T-helper 9 cell (primary cell): ENCODE results near the gene RALY.

Source experiments
- DNase-seq: peaks from one replicate; pipeline ENCODE4 v3.0.0-alpha.2; 2020
- total RNA-seq, 2 donors: gene quantifications; one replicate each; lab custom pipeline; 2026; lab: John Stamatoyannopoulos, UW

The RALY gene
- total RNA-seq: 125 to 136 reads per million in 2 donors

GRCh38 chr20:33993576-33994221 is at the start of gene RALY:
TSS of gene RALY (plus strand) at chr20:33993911. CDS start at chr20:34072075, 78,164 bp downstream.
- peak; percentile 93 for DNase-seq

GRCh38 chr20:33944914-33945313 is 48.8 kb upstream of the RALY start:
- no peak for DNase-seq

GRCh38 chr20:33945391-33946081 is 48.2 kb upstream of the RALY start:
- no peak for DNase-seq

- DNase-seq: peak; percentile 23
These were observed 45.9 kb upstream of the RALY start for GRCh38 chr20:33947709-33948295.

GRCh38 chr20:33948480-33948879 is 45.2 kb upstream of the RALY start:
- no peak for DNase-seq

GRCh38 chr20:33951171-33951570 is 42.5 kb upstream of the RALY start:
- no peak for DNase-seq

GRCh38 chr20:33954504-33954903 is 39.2 kb upstream of the RALY start:
- no peak for DNase-seq

- no peak for DNase-seq
These were observed 30.0 kb upstream of the RALY start for GRCh38 chr20:33963751-33964150.

GRCh38 chr20:33964441-33964840 is 29.3 kb upstream of the RALY start:
- DNase-seq: no peak

GRCh38 chr20:33967126-33967525 is 26.6 kb upstream of the RALY start:
- DNase-seq: no peak

- DNase-seq: no peak
These were observed 24.1 kb upstream of the RALY start for GRCh38 chr20:33969563-33969962.

GRCh38 chr20:33970229-33970628 is 23.5 kb upstream of the RALY start:
- DNase-seq: no peak

- DNase-seq: no peak
These were observed 22.4 kb upstream of the RALY start for GRCh38 chr20:33971147-33971975.

GRCh38 chr20:33976959-33977358 is 16.8 kb upstream of the RALY start:
- DNase-seq: no peak

GRCh38 chr20:33977535-33977934 is 16.2 kb upstream of the RALY start:
- DNase-seq: no peak

- no peak for DNase-seq
These were observed 14.6 kb upstream of the RALY start for GRCh38 chr20:33979094-33979493.

GRCh38 chr20:33981347-33981746 is 12.4 kb upstream of the RALY start:
- no peak for DNase-seq

- no peak for DNase-seq
These were observed 11.7 kb upstream of the RALY start for GRCh38 chr20:33981964-33982363.

GRCh38 chr20:33983371-33983770 is 10.3 kb upstream of the RALY start:
- no peak for DNase-seq

GRCh38 chr20:33984182-33984719 is 9.5 kb upstream of the RALY start:
- no peak for DNase-seq

GRCh38 chr20:33985280-33985679 is 8.4 kb upstream of the RALY start:
- DNase-seq: no peak

- no peak for DNase-seq
These were observed 7.9 kb upstream of the RALY start for GRCh38 chr20:33985830-33986229.
